Activated CD4-positive, alpha-beta T cell treated with anti-CD3 and anti-CD28 coated beads, Interleukin-2, Interleukin-6, amounts not matched to agents 100 ng/mL and 50 ng/mL, durations not matched to agents 16 hours and 8 hours (primary cell): ENCODE results near the gene VAPA.

Source experiments
- DNase-seq: peaks from one replicate; pipeline ENCODE4 v3.0.0-alpha.2; 2020

Gene VAPA

GRCh38 chr18:9986156-9986930 is 72.5 kb downstream of the VAPA start:
- no peak for DNase-seq

DNA sequence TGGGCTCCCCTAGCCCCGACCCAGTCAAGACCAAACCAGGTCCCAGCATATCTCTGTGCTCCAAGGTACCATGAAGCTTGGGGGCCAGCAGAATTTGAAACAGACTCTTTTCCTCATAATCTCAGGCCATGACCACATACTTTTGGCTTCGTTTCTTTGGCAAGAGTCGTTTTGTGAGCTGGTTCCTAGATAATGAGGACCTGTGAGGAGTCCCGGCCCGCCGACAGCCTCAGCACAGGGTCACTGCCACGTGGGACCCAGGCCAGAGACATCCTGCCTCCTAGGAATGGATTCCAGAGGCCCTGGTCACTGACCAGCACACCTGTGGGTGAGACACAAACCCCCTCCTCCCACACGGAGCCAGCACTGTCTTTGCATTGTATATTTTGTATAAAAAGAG is 73.5 kb downstream of the VAPA start:
- no peak for DNase-seq

- DNase-seq: no peak
Observed at GRCh38 chr18:9987931-9988330, 74.1 kb downstream of the VAPA start.

DNA sequence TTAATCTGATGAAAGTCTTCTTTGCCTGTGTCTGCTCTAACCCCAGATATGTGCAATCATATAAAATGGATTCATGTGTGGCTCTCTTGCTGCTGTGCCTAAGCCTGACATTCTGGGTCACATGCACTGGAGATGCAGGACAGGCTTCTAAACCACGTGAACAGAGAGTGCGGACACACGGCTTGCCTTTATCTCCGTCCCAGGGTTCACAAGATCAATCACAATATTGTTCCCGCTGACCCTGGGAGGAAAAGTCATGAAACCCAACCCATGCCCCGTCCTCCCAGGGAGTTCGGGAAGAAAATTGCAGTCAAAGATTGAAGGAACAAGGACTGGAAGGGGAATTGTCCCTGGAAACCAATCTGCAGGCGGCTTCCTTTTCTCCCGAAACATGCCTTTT is 74.8 kb downstream of the VAPA start:
- no peak for DNase-seq

DNA sequence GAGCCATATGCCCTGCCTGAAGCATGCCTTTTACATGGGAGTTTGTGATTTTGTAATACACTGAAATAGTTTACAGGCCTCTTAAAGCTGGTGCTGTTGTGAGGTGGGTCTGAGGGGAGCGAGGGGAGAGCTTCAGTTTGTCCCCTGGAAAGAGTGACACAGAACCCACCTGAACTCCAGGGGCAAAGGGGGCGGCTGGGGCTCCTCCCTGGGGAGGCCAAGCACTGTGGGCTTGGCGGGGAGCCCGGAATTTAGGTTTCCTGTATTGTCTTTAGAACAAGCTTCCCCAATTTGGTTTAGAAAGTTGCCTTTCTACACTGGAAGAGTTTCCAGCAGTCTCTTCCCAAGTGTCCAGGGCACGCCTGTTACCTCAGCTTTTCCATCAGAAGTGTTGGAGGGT is 75.7 kb downstream of the VAPA start:
- DNase-seq: no peak

- DNase-seq: no peak
Observed at GRCh38 chr18:9991011-9992000, 77.5 kb downstream of the VAPA start.

GRCh38 chr18:9992300-9992972 is 78.6 kb downstream of the VAPA start:
- DNase-seq: no peak

DNA sequence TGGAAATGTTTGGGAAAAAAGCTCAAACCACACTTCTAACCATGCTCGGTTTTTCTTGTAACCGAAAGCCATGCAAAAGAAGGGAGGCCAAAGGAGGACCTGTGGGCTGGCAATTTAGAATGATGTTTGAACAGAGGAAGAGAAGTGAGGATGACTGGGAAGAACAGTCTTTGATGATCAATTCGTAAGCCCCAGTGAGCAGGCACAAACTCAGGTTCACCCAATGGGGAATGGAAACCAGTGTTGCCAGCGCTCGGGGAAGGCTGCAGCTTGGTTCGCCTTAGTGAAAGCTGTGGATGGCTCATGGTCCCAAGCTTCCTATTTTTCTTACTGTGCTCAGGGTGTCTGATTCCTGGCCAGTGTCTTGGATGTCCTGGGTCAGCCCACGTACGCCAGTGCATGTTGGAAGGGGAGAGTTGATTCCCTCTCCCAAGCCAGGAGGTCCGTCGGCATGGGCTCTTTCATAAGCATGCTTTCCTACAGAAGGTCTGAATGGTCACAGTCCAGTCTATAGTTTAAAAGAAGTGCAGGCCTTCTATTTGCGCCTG is 79.2 kb downstream of the VAPA start:
- DNase-seq: no peak

GRCh38 chr18:9993521-9994025 is 79.8 kb downstream of the VAPA start:
- DNase-seq: no peak

DNA sequence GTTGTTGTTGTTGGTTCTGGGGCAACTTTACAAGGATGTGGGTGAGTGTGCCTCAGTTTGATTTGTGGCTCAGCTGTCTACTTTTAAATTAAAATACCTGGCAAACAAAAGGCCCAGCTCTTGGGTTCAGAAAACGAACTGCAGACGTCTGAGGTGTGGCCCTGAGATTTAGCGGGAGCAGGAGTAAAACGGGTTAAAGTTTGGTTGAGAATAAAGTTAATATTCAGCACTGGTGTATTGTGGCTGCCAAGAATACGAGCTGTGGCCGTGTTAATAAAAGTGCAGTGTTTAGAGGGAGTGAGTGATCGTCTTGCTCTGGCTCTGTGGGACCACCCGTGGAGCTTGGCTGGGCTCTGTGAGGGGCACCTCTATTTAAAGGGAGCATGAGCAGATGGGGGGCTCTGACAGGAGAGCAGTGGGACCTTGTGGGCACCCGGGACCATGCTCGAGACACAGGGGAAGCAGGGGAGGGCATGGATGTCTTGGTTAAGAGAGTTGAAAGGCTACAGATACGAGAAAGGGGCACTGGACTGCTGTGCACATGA is 80.3 kb downstream of the VAPA start:
- DNase-seq: no peak

GRCh38 chr18:9994701-9995235 is 81.0 kb downstream of the VAPA start:
- no peak for DNase-seq

- DNase-seq: no peak
Observed at GRCh38 chr18:9995631-9996030, 81.8 kb downstream of the VAPA start.

GRCh38 chr18:9996094-9996493 is 82.3 kb downstream of the VAPA start:
- DNase-seq: no peak

DNA sequence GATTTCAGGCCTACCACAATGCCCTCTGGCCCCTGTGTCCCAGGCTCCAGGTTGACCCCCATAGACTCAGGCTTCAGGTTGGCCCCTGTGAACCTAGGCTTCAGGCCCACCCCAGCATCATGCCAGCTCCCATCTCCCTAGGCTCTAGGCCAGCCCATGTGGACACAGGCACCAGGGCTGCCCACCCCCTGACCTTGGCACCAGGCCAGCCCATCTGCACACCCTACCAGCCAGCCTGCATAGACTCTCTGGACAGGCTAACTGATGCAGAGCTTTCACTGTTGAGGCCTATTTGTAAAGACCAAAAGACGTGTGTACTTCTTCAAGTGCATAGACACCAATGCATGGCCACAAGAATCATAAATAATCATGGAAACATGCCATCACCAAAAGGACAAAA is 83.9 kb downstream of the VAPA start:
- DNase-seq: no peak

DNA sequence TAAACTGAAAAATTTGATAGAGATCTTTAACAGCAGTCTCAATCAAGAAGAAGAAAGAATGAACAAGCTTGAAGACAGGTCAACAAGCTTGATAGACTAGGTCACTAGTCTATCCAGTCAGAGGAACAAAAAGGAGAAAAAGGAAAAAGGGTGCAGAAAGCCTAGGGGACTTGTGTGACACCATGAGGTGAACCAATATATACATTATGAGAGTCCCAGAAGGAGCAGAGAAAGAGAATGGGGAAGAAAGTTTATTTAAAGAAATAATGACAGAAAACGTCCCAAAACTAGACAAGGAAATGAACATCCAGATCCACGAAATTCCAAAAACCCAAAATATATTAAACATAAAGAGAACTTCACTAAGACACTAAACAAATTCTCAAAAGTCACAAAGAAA is 84.5 kb downstream of the VAPA start:
- no peak for DNase-seq

DNA sequence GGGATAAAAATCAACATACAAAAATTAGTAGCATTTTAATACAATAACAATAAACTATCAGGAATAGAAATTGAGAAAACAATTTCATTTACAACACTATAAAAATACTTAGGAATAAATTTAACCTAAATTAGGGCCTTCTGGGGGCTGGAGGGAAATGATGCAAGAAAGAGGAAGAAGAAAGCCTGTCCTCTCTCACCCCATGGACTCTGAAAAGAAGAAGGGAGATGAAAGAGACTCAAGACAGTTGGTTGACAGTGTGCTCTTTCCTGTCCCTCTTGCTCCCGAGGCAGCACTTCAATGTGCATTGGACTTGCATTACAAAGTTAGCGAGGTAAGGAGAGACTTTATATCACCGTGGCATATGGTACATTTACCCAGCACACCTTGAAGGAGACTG is 88.5 kb downstream of the VAPA start:
- DNase-seq: no peak

DNA sequence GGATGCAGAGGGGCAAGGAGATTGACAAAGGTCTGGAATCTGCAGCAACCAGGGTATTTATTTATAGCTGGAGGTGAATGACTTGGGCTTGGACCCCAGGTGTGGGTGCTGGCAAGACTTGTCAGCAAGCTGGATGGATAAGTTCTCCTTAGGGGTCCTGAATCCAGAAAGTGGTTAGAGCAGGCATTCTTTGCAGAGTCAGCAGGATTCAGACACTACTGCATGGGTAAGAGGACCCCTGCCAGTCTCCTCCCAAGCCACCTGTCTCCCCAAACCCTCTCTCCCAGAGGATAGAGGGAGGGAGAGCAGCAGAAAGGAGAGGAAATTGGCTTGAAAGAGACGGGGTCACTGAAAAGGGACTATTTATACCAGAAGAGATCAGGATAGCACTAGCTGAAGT is 89.5 kb downstream of the VAPA start:
- DNase-seq: no peak

DNA sequence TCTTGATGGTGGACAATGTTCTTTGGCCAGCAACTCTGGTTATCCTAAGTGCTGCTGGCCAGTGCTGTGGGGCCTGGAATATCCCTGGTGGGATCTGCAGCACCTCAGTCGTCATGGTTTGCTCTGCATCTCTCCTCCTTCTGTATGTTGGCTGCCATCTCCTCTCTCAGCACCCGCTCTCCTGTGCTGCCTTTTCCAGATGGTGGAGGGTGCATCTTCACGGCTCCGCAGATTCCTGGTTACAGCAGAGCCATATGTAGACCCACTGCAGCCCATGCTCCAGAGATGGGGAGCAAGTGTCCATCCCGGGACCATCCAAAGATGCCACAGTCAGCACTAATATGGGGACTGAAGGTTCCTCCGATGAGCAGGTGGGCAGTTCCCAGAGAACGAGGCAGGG is 90.0 kb downstream of the VAPA start:
- DNase-seq: no peak

DNA sequence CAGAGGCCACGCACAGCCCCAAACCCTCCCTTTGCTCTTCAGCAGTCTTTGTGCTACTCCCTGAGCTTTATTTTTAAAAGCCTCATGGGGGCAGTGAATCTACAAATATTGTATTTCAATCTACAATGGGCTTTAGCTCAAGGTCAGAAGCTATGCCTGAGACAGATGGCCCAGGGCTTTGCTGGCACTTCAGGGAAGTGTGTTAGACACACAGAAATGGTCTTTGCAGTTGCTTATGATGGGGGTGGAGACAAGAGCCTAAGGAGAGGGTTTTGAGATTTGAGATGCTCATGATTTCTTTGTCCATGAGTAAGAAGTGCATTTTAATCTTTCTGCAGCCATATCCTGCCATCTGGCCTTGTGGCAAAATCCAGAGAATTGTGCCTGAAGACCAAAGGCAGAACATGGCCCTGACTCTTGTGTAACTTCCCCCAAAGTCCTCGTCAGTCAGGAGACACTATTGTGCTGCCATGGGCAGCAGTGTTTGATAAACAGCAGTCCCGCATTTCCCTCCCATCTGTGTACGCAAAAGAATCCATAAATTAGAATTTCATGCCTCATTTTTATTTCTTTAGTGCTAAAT is 92.6 kb downstream of the VAPA start:
- DNase-seq: no peak

GRCh38 chr18:10008006-10008647 is 94.3 kb downstream of the VAPA start:
- DNase-seq: no peak
